AG04449 (cell line): ENCODE results near the gene PRKN.

Source experiments
- CTCF ChIA-PET: fragments of 350-600 bp; formaldehyde crosslinking; extraction: SDS; loops from one replicate; lab custom pipeline; 2021; ENCODE audit warnings: antibody characterized with exemption; lab: Yijun Ruan, JAX
- POLR2A ChIA-PET: fragments of 400-600, 350-600 bp; formaldehyde crosslinking; extraction: SDS; loops from one replicate; lab custom pipeline; 2020; ENCODE audit warnings: antibody characterized with exemption, inconsistent platforms; lab: Yijun Ruan, JAX
- DNase-seq: peaks from one replicate; pipeline ENCODE4 v3.0.0-alpha.2; 2010; ENCODE audit warnings: low read depth, low spot score
- H3K4me3 ChIP-seq: 2 replicates; pipeline ENCODE4 v1.5.1; 2011; ENCODE audit warnings: low read depth, mild to moderate bottlenecking, control low read depth, low read length
- CTCF ChIP-seq: IDR thresholded peaks from one replicate; pipeline ENCODE4 v1.5.1; 2011; ENCODE audit warnings: mild to moderate bottlenecking, moderate library complexity, low read length, control low read depth, inconsistent platforms; ENCODE audit not compliant: insufficient read depth; ENCODE audit errors: missing control alignments

The PRKN gene

GRCh38 chr6:162070639-162071038 lies 656.9 kb downstream of the PRKN start:
- H3K4me3 ChIP-seq, result no peak overlapping the region
- CTCF ChIA-PET, result no interaction called here
- POLR2A ChIA-PET, result no interaction called here
- no peak for DNase-seq
- TF ChIP-seq CTCF, result no peak

- CTCF ChIA-PET, result no interaction called here
- POLR2A ChIA-PET, result no interaction called here
- TF ChIP-seq CTCF, result no peak
- no peak overlapping the region for H3K4me3 ChIP-seq
- no peak for DNase-seq
Measured at GRCh38 chr6:162069995-162070394, 657.6 kb downstream of the PRKN start.

- TF ChIP-seq CTCF, result no peak
- POLR2A ChIA-PET, result no interaction called here
- DNase-seq, result no peak
- H3K4me3 ChIP-seq, result no peak overlapping the region
- CTCF ChIA-PET, result no interaction called here
Measured at GRCh38 chr6:162068340-162068739, 659.2 kb downstream of the PRKN start.

GRCh38 chr6:162063666-162064065 lies 663.9 kb downstream of the PRKN start:
- ChIA-PET CTCF (no interaction called here), POLR2A (no interaction called here)
- H3K4me3 ChIP-seq, result no peak overlapping the region
- TF ChIP-seq CTCF, result no peak
- DNase-seq, result no peak

GRCh38 chr6:162058281-162058875 lies 669.2 kb downstream of the PRKN start:
- ChIA-PET POLR2A (no interaction called here), CTCF (no interaction called here)
- DNase-seq, result no peak
- no peak for TF ChIP-seq CTCF
- no peak overlapping the region for H3K4me3 ChIP-seq

- no peak overlapping the region for H3K4me3 ChIP-seq
- POLR2A ChIA-PET, result no interaction called here
- CTCF ChIA-PET, result no interaction called here
- no peak for TF ChIP-seq CTCF
- DNase-seq, result no peak
Measured at GRCh38 chr6:162056745-162057144, 670.8 kb downstream of the PRKN start.
